GM23248 (cell line): Measurements from ENCODE around the gene GZMB. TPM values are rescaled to one million over a fixed set of nuclear protein-coding genes. Genes with fewer than 3 reads are reported as not detected.

Source experiments
- DNase-seq: peaks from one replicate; pipeline ENCODE4 v3.0.0-alpha.2; 2015
- H2AFZ ChIP-seq: fragments of 200-600 bp; sonication (generic); 2 replicates; pipeline ENCODE4 v1.6.1; 2016; ENCODE audit warnings: antibody characterized with exemption
- H3F3A ChIP-seq: fragments of 200-600 bp; sonication (generic); 2 replicates; pipeline ENCODE4 v1.6.1; 2016; ENCODE audit warnings: mild to moderate bottlenecking, antibody characterized with exemption, mixed run types; ENCODE audit not compliant: insufficient read depth
- H3K27ac ChIP-seq: fragments of 200-600 bp; sonication (generic); 2 replicates; pipeline ENCODE4 v1.5.1; 2016; ENCODE audit warnings: mild to moderate bottlenecking
- H3K27me3 ChIP-seq: fragments of 200-600 bp; sonication (generic); replicated peaks from 2 replicates; pipeline ENCODE4 v1.6.1; 2016; ENCODE audit warnings: mild to moderate bottlenecking; ENCODE audit not compliant: insufficient read depth
- H3K36me3 ChIP-seq: fragments of 200-600 bp; sonication (generic); 2 replicates; pipeline ENCODE4 v1.6.1; 2016; ENCODE audit warnings: low read depth, mild to moderate bottlenecking
- H3K4me1 ChIP-seq: fragments of 200-600 bp; sonication (generic); 2 replicates; pipeline ENCODE4 v1.6.1; 2016; ENCODE audit warnings: mild to moderate bottlenecking; ENCODE audit not compliant: insufficient read depth
- H3K4me2 ChIP-seq: fragments of 200-600 bp; sonication (generic); one replicate; pipeline ENCODE4 v1.6.1; 2016; ENCODE audit warnings: mild to moderate bottlenecking; ENCODE audit not compliant: unreplicated experiment
- H3K4me3 ChIP-seq: fragments of 200-600 bp; sonication (generic); 2 replicates; pipeline ENCODE4 v1.5.1; 2016; ENCODE audit warnings: mild to moderate bottlenecking
- H3K79me2 ChIP-seq: fragments of 200-600 bp; sonication (generic); 2 replicates; pipeline ENCODE4 v1.6.1; 2016; ENCODE audit warnings: mild to moderate bottlenecking; ENCODE audit not compliant: insufficient read depth
- H3K9ac ChIP-seq: fragments of 200-600 bp; sonication (generic); 2 replicates; pipeline ENCODE4 v1.6.1; 2016; ENCODE audit warnings: mild to moderate bottlenecking
- H3K9me2 ChIP-seq: fragments of 200-600 bp; sonication (generic); 2 replicates; pipeline ENCODE4 v1.6.1; 2016; ENCODE audit warnings: mixed run types, mild to moderate bottlenecking, moderate library complexity; ENCODE audit not compliant: insufficient read depth
- H3K9me3 ChIP-seq: fragments of 200-600 bp; sonication (generic); one replicate; pipeline ENCODE4 v1.6.1; 2017; ENCODE audit warnings: low read depth
- H4K20me1 ChIP-seq: fragments of 200-600 bp; sonication (generic); 2 replicates; pipeline ENCODE4 v1.6.0; 2016; ENCODE audit not compliant: insufficient read depth
- EZH2 ChIP-seq: fragments of 200-600 bp; sonication (generic); IDR thresholded peaks from 2 replicates; pipeline ENCODE4 v1.6.1; 2018; ENCODE audit warnings: antibody characterized with exemption, mild to moderate bottlenecking; ENCODE audit not compliant: insufficient read depth, poor library complexity, severe bottlenecking
- EZH2phosphoT487 ChIP-seq: fragments of 200-600 bp; sonication (generic); IDR thresholded peaks from 2 replicates; pipeline ENCODE4 v1.6.1; 2018; ENCODE audit warnings: antibody characterized with exemption, moderate library complexity, mild to moderate bottlenecking, low read depth; ENCODE audit not compliant: insufficient read depth
- WGBS, 2 experiments: methylation state at CpG; one replicate each; pipeline ENCODE4 v1.1.6; 2015 to 2017; ENCODE audit warnings: low lambda C conversion rate in 2 of 2, low coverage in 1 of 2; ENCODE audit errors: missing lambda C conversion rate in 2 of 2; 5-methylcytosine and 5-hydroxymethylcytosine counted together
- in situ Hi-C: fragments of 300-500 bp; cut with MboI; formaldehyde crosslinking; loops from 2 replicates; pipeline ENCODE4 v1.15.0; 2020
- polyA plus RNA-seq: library from polyadenylated mRNA; unstranded; fragments of >200 nt; fragmentation: Nextera tagmentation; extraction: Ambion mirVana; gene quantifications from 2 replicates; pipeline ENCODE4 v1.2.1, GENCODE V29; 2016
- total RNA-seq: library from RNA; depleted of rRNA; stranded (reverse); fragments of >200 nt; shearing (Covaris generic); gene quantifications from 2 replicates; pipeline ENCODE4 v1.2.3, GENCODE V29; 2014

GZMB gene
- total and polyA plus RNA-seq, 2 experiments from 2014 or later, result not detected

DNA sequence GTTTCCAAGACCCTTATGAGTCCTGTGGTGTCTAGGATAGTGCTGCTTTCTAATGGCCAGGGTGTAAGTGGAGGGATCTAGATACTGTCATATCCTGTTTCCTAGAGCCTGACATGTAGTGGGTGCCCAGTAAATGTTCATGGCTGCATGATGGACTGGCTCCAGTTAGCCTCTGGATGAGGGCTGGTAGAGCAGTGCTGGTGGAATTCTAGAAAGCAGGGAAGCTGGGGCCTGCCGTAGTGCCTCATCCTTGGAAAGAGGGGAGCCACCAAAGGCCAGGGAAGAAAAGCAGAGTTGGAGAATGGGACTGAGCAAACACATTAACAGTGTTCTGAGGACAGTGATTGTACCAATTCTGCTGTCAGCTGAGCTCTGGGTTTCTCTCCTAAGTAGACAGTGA lies 637 bp downstream of the GZMB start:
- no peak overlapping the region for H3K4me3 ChIP-seq
- H3K36me3 ChIP-seq, result no peaks in the 10 kb centered on the region
- TF ChIP-seq EZH2 (no peak), EZH2phosphoT487 (no peak)
- H3K79me2 ChIP-seq, result no peaks in the 10 kb centered on the region
- H3K4me1 ChIP-seq, result no peaks in the 10 kb centered on the region
- no peak overlapping the region for H2AFZ ChIP-seq
- H4K20me1 ChIP-seq, result no peaks in the 10 kb centered on the region
- H3K4me2 ChIP-seq, result no peak overlapping the region
- no peak overlapping the region for H3K27ac ChIP-seq
- in situ Hi-C loops, result no loop called here
- no peaks in the 10 kb centered on the region for H3F3A ChIP-seq
- WGBS, 2 experiments, result 28 to 37% methylated on average over 1 of the region's 1 CpG
- H3K9me2 ChIP-seq, result no peaks in the 10 kb centered on the region
- no peak overlapping the region for H3K9ac ChIP-seq
- no peaks in the 10 kb centered on the region for H3K9me3 ChIP-seq
- no peaks in the 10 kb centered on the region for H3K27me3 ChIP-seq
- DNase-seq, result no peak

DNA sequence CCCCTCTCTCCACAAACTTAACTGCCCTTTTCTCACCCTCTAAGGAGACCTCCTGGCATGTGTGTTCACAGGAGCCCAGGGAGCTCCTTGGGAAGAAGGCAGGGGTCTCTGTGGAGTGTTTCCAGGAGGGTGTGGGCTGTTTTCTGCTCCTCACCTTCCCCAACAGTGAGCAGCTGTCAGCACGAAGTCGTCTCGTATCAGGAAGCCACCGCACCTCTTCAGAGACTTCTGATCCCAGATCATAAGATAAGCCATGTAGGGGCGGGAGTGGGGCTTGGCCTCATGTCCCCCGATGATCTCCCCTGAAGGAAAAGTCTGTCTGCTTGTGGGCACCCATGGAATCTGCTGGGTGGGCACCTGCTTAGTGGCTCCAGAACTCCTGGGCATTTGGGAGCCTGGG lies 1.2 kb downstream of the GZMB start:
- no peak for DNase-seq
- no peaks in the 10 kb centered on the region for H4K20me1 ChIP-seq
- no peak overlapping the region for H3K27ac ChIP-seq
- no peak overlapping the region for H3K4me2 ChIP-seq
- no peaks in the 10 kb centered on the region for H3F3A ChIP-seq
- no peak overlapping the region for H3K9ac ChIP-seq
- no peaks in the 10 kb centered on the region for H3K79me2 ChIP-seq
- WGBS, 2 experiments, result 31 to 39% methylated on average over 6 of the region's 6 CpGs
- H3K27me3 ChIP-seq, result no peaks in the 10 kb centered on the region
- no peak overlapping the region for H3K4me3 ChIP-seq
- no peak overlapping the region for H2AFZ ChIP-seq
- no peaks in the 10 kb centered on the region for H3K9me3 ChIP-seq
- H3K4me1 ChIP-seq, result no peaks in the 10 kb centered on the region
- no peaks in the 10 kb centered on the region for H3K9me2 ChIP-seq
- H3K36me3 ChIP-seq, result no peaks in the 10 kb centered on the region
- TF ChIP-seq EZH2 (no peak), EZH2phosphoT487 (no peak)
- in situ Hi-C loops, result no loop called here

DNA sequence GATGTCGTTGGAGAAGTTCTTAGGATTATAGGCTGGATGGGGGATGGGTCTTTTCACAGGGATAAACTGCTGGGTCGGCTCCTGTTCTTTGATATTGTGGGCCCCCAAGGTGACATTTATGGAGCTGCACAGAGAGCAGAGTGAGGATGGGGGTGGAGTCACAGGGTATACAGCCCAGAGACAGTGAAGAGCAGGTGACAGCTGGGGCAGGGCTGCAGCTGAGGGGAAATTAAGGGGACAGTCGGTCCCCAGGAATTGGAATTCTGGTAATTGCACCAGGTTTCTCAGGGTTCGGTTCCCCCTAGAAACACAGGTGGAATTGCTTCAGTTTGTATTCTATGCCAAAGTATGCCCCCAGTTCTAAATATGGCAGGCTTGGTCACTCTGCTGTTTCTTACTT lies 1.7 kb downstream of the GZMB start:
- no peak for TF ChIP-seq EZH2phosphoT487
- no peak for TF ChIP-seq EZH2
- no peaks in the 10 kb centered on the region for H3F3A ChIP-seq
- H2AFZ ChIP-seq, result no peak overlapping the region
- H3K27me3 ChIP-seq, result no peaks in the 10 kb centered on the region
- in situ Hi-C loops, result no loop called here
- WGBS, 2 experiments, result 10 to 31% methylated on average over 4 of the region's 4 CpGs
- H3K4me1 ChIP-seq, result no peaks in the 10 kb centered on the region
- no peaks in the 10 kb centered on the region for H3K9me2 ChIP-seq
- H3K9me3 ChIP-seq, result no peaks in the 10 kb centered on the region
- H4K20me1 ChIP-seq, result no peaks in the 10 kb centered on the region
- DNase-seq, result no peak
- H3K36me3 ChIP-seq, result no peaks in the 10 kb centered on the region
- no peaks in the 10 kb centered on the region for H3K79me2 ChIP-seq
- H3K4me2 ChIP-seq, result no peak overlapping the region
- no peak overlapping the region for H3K27ac ChIP-seq
- H3K9ac ChIP-seq, result no peak overlapping the region
- H3K4me3 ChIP-seq, result no peak overlapping the region

DNA sequence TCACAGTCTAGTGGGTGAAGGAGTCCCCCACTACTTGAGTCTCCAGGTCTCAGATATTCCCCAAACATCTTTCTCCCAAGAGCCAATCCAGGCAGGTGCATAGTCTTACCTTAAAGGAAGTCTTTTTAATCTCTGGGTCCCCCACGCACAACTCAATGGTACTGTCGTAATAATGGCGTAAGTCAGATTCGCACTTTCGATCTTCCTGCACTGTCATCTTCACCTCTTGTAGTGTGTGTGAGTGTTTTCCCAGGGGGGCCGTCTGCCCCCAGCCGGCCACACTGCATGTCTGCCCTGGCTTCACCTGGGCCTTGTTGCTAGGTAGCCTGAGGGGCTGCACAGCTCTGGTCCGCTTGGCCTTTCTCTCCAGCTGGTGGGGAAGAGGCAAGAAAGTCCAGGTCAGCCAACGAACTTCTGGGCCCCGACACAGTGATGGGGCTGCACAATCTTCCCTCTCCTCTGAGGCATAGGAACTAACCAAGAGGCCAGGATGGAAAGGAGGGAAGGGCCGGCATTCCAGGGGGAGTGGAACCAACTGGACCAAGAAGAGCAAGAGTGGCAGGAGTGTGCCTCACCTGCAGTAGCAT lies 2.1 kb downstream of the GZMB start:
- no peaks in the 10 kb centered on the region for H3F3A ChIP-seq

More for the DNA sequence above, 2.1 kb downstream of the GZMB start:
- no peak for DNase-seq
- Histone ChIP-seq H3K27ac (no peak overlapping the region), H3K79me2 (no peaks in the 10 kb centered on the region), H3K4me3 (no peak overlapping the region), H3K9me3 (no peaks in the 10 kb centered on the region), H3K4me1 (no peaks in the 10 kb centered on the region), H3K9ac (no peak overlapping the region), H3K27me3 (no peaks in the 10 kb centered on the region), H4K20me1 (no peaks in the 10 kb centered on the region), H3K9me2 (no peaks in the 10 kb centered on the region), H3K4me2 (no peak overlapping the region), H3K36me3 (no peaks in the 10 kb centered on the region), H2AFZ (no peak overlapping the region)
- in situ Hi-C loops, result no loop called here
- 46 to 48% methylated on average over 11 of the region's 11 CpGs for WGBS, 2 experiments
- no peak for TF ChIP-seq EZH2
- no peak for TF ChIP-seq EZH2phosphoT487
